GM13977 (cell line): ENCODE results near the gene TNN.

Experiments used
- DNase-seq: peaks from one replicate; pipeline ENCODE4 v3.0.0; 2012; ENCODE audit warnings: low spot score
- in situ Hi-C: fragments of 300-500 bp; cut with MboI; formaldehyde crosslinking; loops from one replicate; pipeline ENCODE4 v1.12.0; 2022; ENCODE audit warnings: low sequenced_read_pairs, low pct_unique_long_range_greater_than_20kb, mixed read lengths, inconsistent platforms; ENCODE audit not compliant: unreplicated experiment
- TF ChIP-seq, protein P1 (sequence below): IDR thresholded peaks from 2 replicates; pipeline ENCODE4 v1.5.1; 2012; ENCODE audit warnings: mild to moderate bottlenecking, control low read depth; ENCODE audit not compliant: insufficient read depth; ENCODE audit errors: extremely low read depth, missing control alignments

TNN gene

DNA sequence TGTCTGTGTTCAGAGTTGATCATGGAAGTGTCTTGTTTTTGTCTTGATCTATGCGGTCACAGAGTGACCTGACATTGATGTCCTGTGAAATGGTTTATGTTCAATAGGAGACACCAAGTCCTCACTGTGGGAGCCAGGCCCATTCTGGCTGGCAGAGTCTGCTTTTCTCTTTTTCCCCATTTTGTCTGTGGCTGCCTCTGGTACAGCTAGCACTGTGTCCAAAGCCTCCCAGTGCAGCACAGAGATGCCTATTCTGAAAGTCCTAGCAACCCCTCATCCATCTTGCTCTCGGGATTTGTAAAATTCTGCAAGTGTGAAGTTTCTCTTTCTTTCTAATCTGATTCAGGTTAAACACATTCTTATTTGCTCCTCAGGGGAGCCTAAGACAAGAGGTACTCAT is 14.3 kb downstream of the TNN start:
- in situ Hi-C loops = no loop called here
- DNase-seq = no peak
- TF ChIP-seq, protein P1, sequence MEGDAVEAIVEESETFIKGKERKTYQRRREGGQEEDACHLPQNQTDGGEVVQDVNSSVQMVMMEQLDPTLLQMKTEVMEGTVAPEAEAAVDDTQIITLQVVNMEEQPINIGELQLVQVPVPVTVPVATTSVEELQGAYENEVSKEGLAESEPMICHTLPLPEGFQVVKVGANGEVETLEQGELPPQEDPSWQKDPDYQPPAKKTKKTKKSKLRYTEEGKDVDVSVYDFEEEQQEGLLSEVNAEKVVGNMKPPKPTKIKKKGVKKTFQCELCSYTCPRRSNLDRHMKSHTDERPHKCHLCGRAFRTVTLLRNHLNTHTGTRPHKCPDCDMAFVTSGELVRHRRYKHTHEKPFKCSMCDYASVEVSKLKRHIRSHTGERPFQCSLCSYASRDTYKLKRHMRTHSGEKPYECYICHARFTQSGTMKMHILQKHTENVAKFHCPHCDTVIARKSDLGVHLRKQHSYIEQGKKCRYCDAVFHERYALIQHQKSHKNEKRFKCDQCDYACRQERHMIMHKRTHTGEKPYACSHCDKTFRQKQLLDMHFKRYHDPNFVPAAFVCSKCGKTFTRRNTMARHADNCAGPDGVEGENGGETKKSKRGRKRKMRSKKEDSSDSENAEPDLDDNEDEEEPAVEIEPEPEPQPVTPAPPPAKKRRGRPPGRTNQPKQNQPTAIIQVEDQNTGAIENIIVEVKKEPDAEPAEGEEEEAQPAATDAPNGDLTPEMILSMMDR = no peak

DNA sequence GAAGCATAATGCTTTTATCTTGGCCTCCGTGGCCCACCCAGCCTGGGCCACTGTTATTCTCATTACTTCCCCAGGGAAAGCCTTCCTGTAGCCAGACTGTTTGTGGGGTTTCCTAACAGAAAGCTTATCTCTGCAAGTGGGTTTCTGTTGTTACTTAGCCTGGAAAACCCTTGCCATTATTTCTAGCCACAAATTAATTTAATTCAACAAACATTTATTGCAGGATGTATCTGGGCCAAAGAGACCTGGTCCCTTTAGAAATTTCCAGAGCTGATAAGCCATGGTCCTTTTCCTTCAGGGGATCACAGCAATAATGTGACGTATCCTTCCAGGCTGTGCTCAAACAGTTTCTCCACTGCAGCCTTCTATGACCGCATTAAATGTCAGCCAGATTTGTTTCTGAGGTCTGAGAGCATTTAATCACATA is 20.9 kb downstream of the TNN start:
- in situ Hi-C loops = no loop called here
- no peak for DNase-seq
- TF ChIP-seq, protein P1 = no peak

- TF ChIP-seq, protein P1 = no peak
- in situ Hi-C loops = no loop called here
- no peak for DNase-seq
Observed at GRCh38 chr1:175089136-175089718, 21.6 kb downstream of the TNN start.

DNA sequence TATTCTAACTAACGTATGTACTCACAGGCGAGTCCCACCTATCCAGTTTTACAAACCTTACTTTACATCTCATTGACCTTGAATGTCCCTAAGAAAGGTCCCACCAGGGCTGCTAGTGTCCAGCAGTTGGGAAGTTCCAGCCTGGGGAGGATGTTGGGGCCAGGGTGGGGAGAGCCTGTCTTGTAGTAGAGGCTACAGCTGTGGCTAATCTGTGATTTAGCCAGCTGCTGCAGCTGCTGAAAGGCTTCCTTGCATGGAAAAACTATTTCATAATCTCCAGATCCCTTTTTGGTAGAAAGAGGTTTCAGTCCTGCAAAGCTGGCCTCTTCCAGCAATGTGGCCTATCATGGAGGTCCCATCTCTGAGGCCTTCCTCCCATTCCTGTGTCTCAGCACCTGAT is 23.1 kb downstream of the TNN start:
- TF ChIP-seq, protein P1 = no peak
- in situ Hi-C loops = no loop called here
- no peak for DNase-seq

DNA sequence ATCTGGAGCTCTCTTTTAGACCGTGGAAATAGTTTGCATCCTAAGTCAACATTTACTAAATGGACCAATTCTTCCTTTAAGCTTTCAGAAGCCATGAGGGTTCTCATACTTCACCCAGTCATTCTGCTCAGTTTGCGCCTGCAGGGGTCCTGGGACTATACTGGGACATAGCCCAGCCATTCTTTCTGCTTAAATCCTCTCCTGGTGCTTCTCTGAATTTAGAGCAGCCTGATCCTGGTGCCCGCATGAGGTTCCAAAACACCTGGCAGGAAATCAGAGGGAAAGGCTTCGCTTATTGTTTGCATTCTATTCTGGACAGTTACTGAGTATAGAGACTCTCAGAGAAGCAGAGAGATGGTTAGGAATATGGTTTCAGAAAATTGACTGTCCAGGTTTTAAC is 27.0 kb downstream of the TNN start:
- in situ Hi-C loops = no loop called here
- DNase-seq = no peak

DNA sequence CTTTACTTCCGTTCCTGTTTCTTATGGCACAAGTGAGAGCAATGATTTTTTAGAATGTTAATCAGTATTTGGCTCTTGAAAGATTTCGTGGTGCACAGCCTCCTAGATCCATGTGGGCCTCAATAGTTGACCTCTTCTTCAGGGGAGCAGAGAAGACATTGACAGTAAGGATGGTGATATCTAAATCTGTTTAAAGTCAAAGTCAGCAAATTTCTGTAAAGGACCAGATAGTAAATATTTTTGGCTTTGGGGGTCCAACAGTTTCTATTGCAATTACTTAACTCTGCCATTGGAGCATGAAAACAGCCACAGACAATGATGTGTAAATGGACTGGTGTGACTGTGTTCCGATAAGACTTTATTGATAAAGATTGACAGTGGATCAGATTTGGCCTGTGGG is 27.4 kb downstream of the TNN start:
- DNase-seq = no peak
- TF ChIP-seq, protein P1 = no peak
- in situ Hi-C loops = no loop called here

More for the DNA sequence above, 27.0 kb downstream of the TNN start:
- TF ChIP-seq, protein P1 = no peak
